Measurements from ENCODE around the gene TSPAN33. TPM values are rescaled to one million over a fixed set of nuclear protein-coding genes. Genes with fewer than 3 reads are reported as not detected.

TSPAN33 gene
- total and polyA plus RNA-seq, 2 experiments from 2014 or later = 10.0 to 14.9 TPM

DNA sequence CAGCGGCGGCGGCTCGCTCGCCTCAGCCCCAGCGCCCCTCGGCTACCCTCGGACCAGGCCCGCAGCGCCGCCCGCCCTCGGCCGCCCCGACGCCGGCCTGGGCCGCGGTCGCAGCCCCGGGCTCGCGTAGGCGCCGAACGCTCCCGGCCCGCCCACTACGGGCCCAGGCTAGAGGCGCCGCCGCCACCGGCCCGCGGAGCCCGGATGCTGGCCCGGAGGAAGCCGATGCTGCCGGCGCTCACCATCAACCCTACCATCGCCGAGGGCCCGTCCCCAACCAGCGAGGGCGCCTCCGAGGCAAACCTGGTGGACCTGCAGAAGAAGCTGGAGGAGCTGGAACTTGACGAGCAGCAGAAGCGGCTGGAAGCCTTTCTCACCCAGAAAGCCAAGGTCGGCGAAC, 18.2 kb upstream of the TSPAN33 start:
- no peaks in the 10 kb centered on the region for H3K9me3 ChIP-seq (ENCODE audit: low read depth)
- H3K4me3 ChIP-seq = no peak overlapping the region
- H3K4me1 ChIP-seq (ENCODE audit: low read depth) = peaks cover 9% of the 10 kb centered on the region
- DNase-seq (ENCODE audit: low read depth in 1 of 2, low spot score in 1 of 2) = no peak
- TF ChIP-seq, protein P1, sequence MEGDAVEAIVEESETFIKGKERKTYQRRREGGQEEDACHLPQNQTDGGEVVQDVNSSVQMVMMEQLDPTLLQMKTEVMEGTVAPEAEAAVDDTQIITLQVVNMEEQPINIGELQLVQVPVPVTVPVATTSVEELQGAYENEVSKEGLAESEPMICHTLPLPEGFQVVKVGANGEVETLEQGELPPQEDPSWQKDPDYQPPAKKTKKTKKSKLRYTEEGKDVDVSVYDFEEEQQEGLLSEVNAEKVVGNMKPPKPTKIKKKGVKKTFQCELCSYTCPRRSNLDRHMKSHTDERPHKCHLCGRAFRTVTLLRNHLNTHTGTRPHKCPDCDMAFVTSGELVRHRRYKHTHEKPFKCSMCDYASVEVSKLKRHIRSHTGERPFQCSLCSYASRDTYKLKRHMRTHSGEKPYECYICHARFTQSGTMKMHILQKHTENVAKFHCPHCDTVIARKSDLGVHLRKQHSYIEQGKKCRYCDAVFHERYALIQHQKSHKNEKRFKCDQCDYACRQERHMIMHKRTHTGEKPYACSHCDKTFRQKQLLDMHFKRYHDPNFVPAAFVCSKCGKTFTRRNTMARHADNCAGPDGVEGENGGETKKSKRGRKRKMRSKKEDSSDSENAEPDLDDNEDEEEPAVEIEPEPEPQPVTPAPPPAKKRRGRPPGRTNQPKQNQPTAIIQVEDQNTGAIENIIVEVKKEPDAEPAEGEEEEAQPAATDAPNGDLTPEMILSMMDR (IDR thresholded peaks at IDR 0.05; ENCODE audit: low read depth, low read length) = no peak
- no peak overlapping the region for H3K27ac ChIP-seq
- H3K36me3 ChIP-seq = no peaks in the 10 kb centered on the region
- H3K27me3 ChIP-seq = no peaks in the 10 kb centered on the region

DNA sequence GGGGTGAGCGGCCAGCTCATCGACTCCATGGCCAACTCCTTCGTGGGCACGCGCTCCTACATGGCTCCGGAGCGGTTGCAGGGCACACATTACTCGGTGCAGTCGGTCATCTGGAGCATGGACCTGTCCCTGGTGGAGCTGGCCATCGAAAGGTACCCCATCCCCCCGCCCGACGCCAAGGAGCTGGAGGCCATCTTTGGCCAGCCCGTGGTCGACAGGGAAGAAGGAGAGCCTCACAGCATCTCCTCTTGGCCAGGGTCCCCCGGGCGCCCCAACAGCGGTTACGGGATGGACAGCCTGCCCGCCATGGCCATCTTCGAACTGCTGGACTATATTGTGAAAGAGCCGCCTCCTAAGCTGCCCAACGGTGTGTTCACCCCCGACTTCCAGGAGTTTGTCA, 17.4 kb upstream of the TSPAN33 start:
- DNase-seq (ENCODE audit: low read depth in 1 of 2, low spot score in 1 of 2) = no peak
- Histone ChIP-seq H3K4me1 (ENCODE audit: low read depth) (peaks cover 6% of the 10 kb centered on the region), H3K27me3 (no peaks in the 10 kb centered on the region), H3K9me3 (ENCODE audit: low read depth) (no peaks in the 10 kb centered on the region), H3K36me3 (no peaks in the 10 kb centered on the region), H3K4me3 (no peak overlapping the region), H3K27ac (no peak overlapping the region)
- TF ChIP-seq, protein P1 (IDR thresholded peaks at IDR 0.05; ENCODE audit: low read depth, low read length) = no peak

DNA sequence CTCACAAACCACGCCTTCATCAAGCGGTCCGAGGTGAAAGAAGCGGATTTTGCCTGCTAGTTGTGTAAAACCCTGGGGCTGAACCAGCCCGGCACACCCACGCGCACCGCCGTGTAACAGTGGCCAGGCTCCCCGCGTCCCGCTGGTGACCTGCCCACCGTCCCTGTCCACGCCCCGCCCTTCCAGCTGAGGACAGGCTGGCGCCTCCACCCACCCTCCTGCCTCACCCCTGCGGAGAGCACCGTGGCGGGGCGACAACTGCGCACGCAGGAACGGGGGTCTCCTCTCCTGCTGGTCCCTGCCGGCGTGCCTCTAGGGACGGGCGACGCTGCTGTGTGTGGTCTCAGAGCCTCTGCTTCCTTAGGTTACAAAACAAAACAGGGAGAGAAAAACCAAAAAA, 16.9 kb upstream of the TSPAN33 start:
- DNase-seq (ENCODE audit: low read depth in 1 of 2, low spot score in 1 of 2) = no peak
- Histone ChIP-seq H3K9me3 (ENCODE audit: low read depth) (no peaks in the 10 kb centered on the region), H3K27ac (no peak overlapping the region), H3K4me1 (ENCODE audit: low read depth) (peaks cover 2% of the 10 kb centered on the region), H3K27me3 (no peaks in the 10 kb centered on the region), H3K4me3 (no peak overlapping the region), H3K36me3 (no peaks in the 10 kb centered on the region)
- TF ChIP-seq, protein P1 (IDR thresholded peaks at IDR 0.05; ENCODE audit: low read depth, low read length) = no peak

DNA sequence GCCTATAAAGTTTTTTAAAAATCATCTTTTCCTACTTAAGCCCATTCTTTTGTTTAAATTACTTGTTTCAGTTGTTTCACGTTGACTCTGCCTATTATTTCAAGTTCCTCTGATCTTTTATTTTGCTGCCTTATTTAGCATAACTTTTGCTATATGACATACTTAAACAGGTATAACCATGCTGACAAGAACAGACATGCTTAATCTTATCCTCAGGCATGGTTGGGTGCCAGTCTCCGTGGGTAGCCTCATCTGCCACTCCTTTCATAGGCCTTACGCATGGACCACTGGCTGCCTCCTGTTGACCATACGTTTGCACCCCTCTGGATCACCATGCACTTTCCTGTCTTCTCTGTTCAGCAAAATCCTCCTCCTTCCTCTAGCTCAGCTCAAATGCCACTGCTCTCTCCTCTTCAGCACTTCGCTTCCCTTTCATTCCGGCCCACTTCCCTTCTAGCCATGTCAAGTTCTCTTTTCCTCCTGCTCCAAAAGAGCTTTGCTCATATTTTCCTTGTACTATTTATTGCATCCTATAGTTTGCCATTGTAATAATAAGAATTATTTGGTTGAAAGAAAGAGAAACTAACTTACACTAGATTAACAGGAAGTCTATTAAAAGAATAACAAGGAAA, 10.0 kb upstream of the TSPAN33 start:
- TF ChIP-seq, protein P1 (IDR thresholded peaks at IDR 0.05; ENCODE audit: low read depth, low read length) = no peak
- no peak for DNase-seq (ENCODE audit: low read depth in 1 of 2, low spot score in 1 of 2)

DNA sequence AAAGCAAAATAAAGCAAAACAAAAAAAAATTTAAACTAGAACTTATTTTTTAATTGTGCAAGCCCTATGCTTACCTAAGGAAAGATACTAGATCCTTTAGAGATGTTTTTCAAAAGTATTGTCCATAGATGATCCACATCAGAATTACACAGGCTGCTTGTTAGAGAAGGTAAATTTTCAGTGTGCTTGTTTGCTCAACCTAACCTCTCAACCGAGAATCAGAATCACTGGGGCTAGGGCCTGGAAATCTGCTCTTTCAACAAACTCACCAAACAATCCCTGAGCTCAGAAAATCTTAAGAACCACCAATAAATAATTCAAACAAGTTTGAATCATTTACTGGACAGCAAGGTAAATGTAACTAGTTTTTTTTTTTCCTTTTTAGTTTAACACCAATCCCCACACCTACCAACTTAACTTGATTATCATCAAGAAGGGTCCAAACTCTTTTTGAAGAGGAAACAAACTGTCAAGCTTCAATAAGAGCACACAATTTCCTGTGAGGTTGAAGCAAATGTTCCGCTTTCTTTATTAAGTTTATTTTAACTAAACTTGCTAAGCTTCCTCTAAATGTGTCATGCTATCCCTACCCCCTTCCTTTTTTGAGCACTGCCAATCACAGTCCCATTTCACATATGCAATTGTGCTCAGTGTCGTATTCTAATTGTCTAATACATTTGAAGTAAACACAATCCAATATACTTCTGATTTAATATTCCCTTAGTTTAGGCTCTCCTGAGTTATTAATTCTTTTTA, 7.4 kb upstream of the TSPAN33 start:
- H3K9me3 ChIP-seq (ENCODE audit: low read depth) = no peaks in the 10 kb centered on the region
- H3K4me1 ChIP-seq (ENCODE audit: low read depth) = no peaks in the 10 kb centered on the region
- TF ChIP-seq, protein P1 (IDR thresholded peaks at IDR 0.05; ENCODE audit: low read depth, low read length) = no peak
- peaks cover 3% of the 10 kb centered on the region for H3K27me3 ChIP-seq
- H3K27ac ChIP-seq = no peak overlapping the region
- no peak for DNase-seq (ENCODE audit: low read depth in 1 of 2, low spot score in 1 of 2)
- no peak overlapping the region for H3K4me3 ChIP-seq
- no peaks in the 10 kb centered on the region for H3K36me3 ChIP-seq

More for the DNA sequence above, 10.0 kb upstream of the TSPAN33 start:
- Histone ChIP-seq H3K36me3 (no peaks in the 10 kb centered on the region), H3K9me3 (ENCODE audit: low read depth) (no peaks in the 10 kb centered on the region), H3K27ac (no peak overlapping the region), H3K27me3 (no peaks in the 10 kb centered on the region), H3K4me3 (no peak overlapping the region), H3K4me1 (ENCODE audit: low read depth) (no peaks in the 10 kb centered on the region)

Measured in cardiac muscle cell (in vitro differentiated cells and primary cell).